Liver (tissue), 9 donors: Measurements from ENCODE around the gene PIK3R5. TPM values are rescaled to one million over a fixed set of nuclear protein-coding genes. Genes with fewer than 3 reads are reported as not detected.

Experiments used
- DNase-seq: peaks from one replicate; pipeline ENCODE4 v3.0.0-alpha.2; 2017; ENCODE audit warnings: low spot score
- H3K27ac ChIP-seq, 2 donors: one replicate each; pipeline ENCODE4 v1.7.0; 2013; ENCODE audit warnings: inconsistent platforms in 2 of 2, low read length in 2 of 2, control low read depth in 1 of 2, low read depth in 1 of 2, mild to moderate bottlenecking in 1 of 2
- H3K27me3 ChIP-seq, 4 donors: one replicate each; pipeline versions ENCODE4 v1.6.1 to v1.7.0; 2013; ENCODE audit warnings: low read length in 3 of 4, inconsistent platforms in 1 of 4, mild to moderate bottlenecking in 1 of 4, moderate library complexity in 1 of 4; ENCODE audit not compliant: control insufficient read depth in 4 of 4, insufficient read depth in 4 of 4
- H3K36me3 ChIP-seq, 4 donors: one replicate each; pipeline versions ENCODE4 v1.6.1 to v1.7.0; 2013; ENCODE audit warnings: low read length in 3 of 4, mild to moderate bottlenecking in 3 of 4, low read depth in 1 of 4, moderate library complexity in 1 of 4; ENCODE audit not compliant: control insufficient read depth in 4 of 4, insufficient read depth in 3 of 4
- H3K4me1 ChIP-seq, 4 donors: one replicate each; pipeline versions ENCODE4 v1.6.1 to v1.7.0; 2013; ENCODE audit warnings: low read length in 3 of 4, mild to moderate bottlenecking in 3 of 4, moderate library complexity in 1 of 4; ENCODE audit not compliant: control insufficient read depth in 4 of 4, insufficient read depth in 4 of 4
- H3K4me3 ChIP-seq, 3 donors: one replicate each; pipeline versions ENCODE4 v1.6.1 to v1.7.0; 2013; ENCODE audit warnings: low read length in 3 of 3, control low read depth in 1 of 3, low read depth in 1 of 3, mild to moderate bottlenecking in 1 of 3
- H3K9ac ChIP-seq, 2 donors: one replicate each; pipeline ENCODE4 v1.7.0; 2013; ENCODE audit warnings: low read length in 2 of 2, mild to moderate bottlenecking in 2 of 2, moderate library complexity in 2 of 2, control low read depth in 1 of 2, low read depth in 1 of 2
- H3K9me3 ChIP-seq, 4 donors: one replicate each; pipeline versions ENCODE4 v1.6.1 to v1.7.0; 2013; ENCODE audit warnings: low read length in 3 of 4; ENCODE audit not compliant: control insufficient read depth in 4 of 4
- ATF3 ChIP-seq: IDR thresholded peaks from 2 replicates; pipeline ENCODE4 v1.6.1; 2016; ENCODE audit warnings: antibody characterized with exemption
- EGR1 ChIP-seq, 2 donors: IDR thresholded peaks; 2 replicates each; pipeline ENCODE4 v1.6.1; 2016 to 2018; ENCODE audit warnings: antibody characterized with exemption in 2 of 2, low read depth in 2 of 2
- FOXA1 ChIP-seq: IDR thresholded peaks from 2 replicates; pipeline ENCODE4 v1.6.1; 2016; ENCODE audit warnings: antibody characterized with exemption
- GABPA ChIP-seq, 2 donors: IDR thresholded peaks in 1 of 2; conservative IDR thresholded peaks in 1 of 2; 2 replicates each; pipeline ENCODE4 v1.6.1; 2016; ENCODE audit warnings: antibody characterized with exemption in 2 of 2, mild to moderate bottlenecking in 1 of 2, moderate library complexity in 1 of 2
- HNF4G ChIP-seq: IDR thresholded peaks from 2 replicates; pipeline ENCODE4 v1.6.1; 2016; ENCODE audit warnings: antibody characterized with exemption
- JUND ChIP-seq, 2 donors: IDR thresholded peaks; 2 replicates each; pipeline ENCODE4 v1.6.1; 2016; ENCODE audit warnings: antibody characterized with exemption in 2 of 2
- MAX ChIP-seq: IDR thresholded peaks from 2 replicates; pipeline ENCODE4 v1.6.1; 2016; ENCODE audit warnings: antibody characterized with exemption
- NR2F2 ChIP-seq: IDR thresholded peaks from 2 replicates; pipeline ENCODE4 v1.6.1; 2016; ENCODE audit warnings: antibody characterized with exemption
- RAD21 ChIP-seq, 2 donors: IDR thresholded peaks; 2 replicates each; pipeline ENCODE4 v1.6.1; 2016; ENCODE audit warnings: antibody characterized with exemption in 2 of 2, mild to moderate bottlenecking in 2 of 2
- REST ChIP-seq: IDR thresholded peaks from 2 replicates; pipeline ENCODE4 v1.6.1; 2016; ENCODE audit warnings: antibody characterized with exemption, mild to moderate bottlenecking
- RXRA ChIP-seq, 2 donors: IDR thresholded peaks; 2 replicates each; pipeline ENCODE4 v1.6.1; 2017 to 2018; ENCODE audit warnings: antibody characterized with exemption in 2 of 2, mild to moderate bottlenecking in 1 of 2
- SP1 ChIP-seq: IDR thresholded peaks from 2 replicates; pipeline ENCODE4 v1.6.1; 2018; ENCODE audit warnings: antibody characterized with exemption, mild to moderate bottlenecking
- TAF1 ChIP-seq: conservative IDR thresholded peaks from 2 replicates; pipeline ENCODE4 v1.6.1; 2016; ENCODE audit warnings: antibody characterized with exemption, mild to moderate bottlenecking
- ZBTB33 ChIP-seq: IDR thresholded peaks from 2 replicates; pipeline ENCODE4 v1.6.1; 2016; ENCODE audit warnings: antibody characterized with exemption
- WGBS: extraction: QIAGEN DNeasy Blood & Tissue Kit; methylation state at CpG from one replicate; pipeline ENCODE4 v1.1.7; 2013; 5-methylcytosine and 5-hydroxymethylcytosine counted together
- polyA plus RNA-seq, 2 donors: library from polyadenylated mRNA; stranded (reverse) in 1 of 2; unstranded in 1 of 2; fragments of 200-250 nt in 1 of 2; fragments of >200 nt in 1 of 2; fragmentation: Nextera tagmentation in 1 of 2; extraction: Ambion mirVana in 1 of 2; gene quantifications; one replicate each; pipeline versions ENCODE4 v1.2.1 to v1.2.3, GENCODE V29; 2013 to 2015
- total RNA-seq, 2 donors: library from RNA; depleted of rRNA; stranded (reverse); fragments of >200 nt; gene quantifications; one replicate each; pipeline ENCODE4 v1.2.3, GENCODE V29; 2014
- donor health status: healthy.
- donor health status: healthy.
- donor health status: healthy.
- donor health status: healthy.
- donor health status: healthy.

The PIK3R5 gene
- total and polyA plus RNA-seq, 4 donors = 0.93 to 7.8 (median 2.6) TPM

GRCh38 chr17:8832711-8833352 is 132.7 kb downstream of the PIK3R5 start:
- WGBS = 45% methylated on average over 33 of the region's 33 CpGs
- Histone ChIP-seq H3K27me3 (no peaks in the 10 kb centered on the region), H3K27ac (no peak overlapping the region), H3K4me3 (no peak overlapping the region), H3K9me3 (no peaks in the 10 kb centered on the region), H3K9ac (no peak overlapping the region), H3K4me1 (no peaks in the 10 kb centered on the region), H3K36me3 (no peaks in the 10 kb centered on the region)
- TF ChIP-seq REST = no peak
- no peak for TF ChIP-seq GABPA (IDR thresholded peaks at IDR 0.05 in 1 of 2, conservative IDR thresholded peaks at IDR 0.05 in 1 of 2)
- TF ChIP-seq RAD21 (IDR thresholded peaks at IDR 0.05) = no peak
- TF ChIP-seq MAX = no peak
- DNase-seq = no peak

- Histone ChIP-seq H3K9ac (no peak overlapping the region), H3K4me1 (no peaks in the 10 kb centered on the region), H3K27ac (no peak overlapping the region), H3K9me3 (no peaks in the 10 kb centered on the region), H3K36me3 (no peaks in the 10 kb centered on the region), H3K27me3 (no peaks in the 10 kb centered on the region), H3K4me3 (no peak overlapping the region)
- TF ChIP-seq NR2F2 (no peak), MAX (no peak), ZBTB33 (no peak), TAF1 (no peak)
- no peak for DNase-seq
- WGBS = 87% methylated on average over 7 of the region's 7 CpGs
Measured at GRCh38 chr17:8831234-8831849, 134.2 kb downstream of the PIK3R5 start.

- H3K4me1 ChIP-seq = no peaks in the 10 kb centered on the region
- H3K27me3 ChIP-seq = no peaks in the 10 kb centered on the region
- H3K27ac ChIP-seq = no peak overlapping the region
- DNase-seq = no peak
- 82% methylated on average over 10 of the region's 10 CpGs for WGBS
- H3K9me3 ChIP-seq = no peaks in the 10 kb centered on the region
- H3K9ac ChIP-seq = no peak overlapping the region
- no peaks in the 10 kb centered on the region for H3K36me3 ChIP-seq
- no peak overlapping the region for H3K4me3 ChIP-seq
- TF ChIP-seq NR2F2 = no peak
- TF ChIP-seq SP1 = no peak
- TF ChIP-seq TAF1 = no peak
- no peak for TF ChIP-seq ATF3
- TF ChIP-seq RXRA (IDR thresholded peaks at IDR 0.05) = no peak
- no peak for TF ChIP-seq ZBTB33
- TF ChIP-seq RAD21 (IDR thresholded peaks at IDR 0.05) = no peak
- no peak for TF ChIP-seq HNF4G
- no peak for TF ChIP-seq FOXA1
- no peak for TF ChIP-seq JUND (IDR thresholded peaks at IDR 0.05)
- TF ChIP-seq REST = no peak
- no peak for TF ChIP-seq EGR1 (IDR thresholded peaks at IDR 0.05; ENCODE audit: low read depth in 2 of 2)
Measured at GRCh38 chr17:8830141-8830540, 135.4 kb downstream of the PIK3R5 start.
